ENCODE data around the gene SHH. TPM values are rescaled to one million over a fixed set of nuclear protein-coding genes. Genes with fewer than 3 reads are reported as not detected.

The SHH gene
- total and polyA plus RNA-seq, 2 experiments from 2014 or later = not detected

DNA sequence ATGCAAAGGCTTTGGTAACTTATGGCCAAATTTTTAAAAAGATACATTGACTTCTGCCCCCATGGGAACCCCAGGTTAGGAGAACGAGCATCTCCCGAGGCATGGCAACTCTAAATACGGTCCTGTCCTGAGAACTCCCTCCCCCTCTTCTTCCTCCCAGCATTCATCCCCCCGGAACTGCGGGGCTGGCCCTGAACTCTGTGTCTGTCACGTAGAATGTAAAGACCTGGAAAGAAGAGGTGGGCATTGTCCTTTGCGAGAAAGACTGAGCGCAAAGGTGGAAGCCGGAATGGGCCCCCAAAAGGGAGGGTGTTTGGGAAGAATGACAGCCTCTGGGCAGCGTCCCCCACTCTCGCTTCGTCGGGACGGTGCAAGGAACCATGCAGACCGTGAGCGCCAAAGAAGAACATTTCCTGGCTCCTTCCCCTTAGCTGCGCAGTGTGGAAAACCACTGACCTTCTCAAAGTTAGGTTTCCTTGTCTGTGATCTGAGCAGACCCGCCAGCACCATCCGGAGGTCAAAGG lies 21.0 kb downstream of the SHH start:
- no peak for DNase-seq (ENCODE audit: low read depth in 1 of 2, low spot score in 1 of 2)
- H3K27ac ChIP-seq = no peak overlapping the region
- H3K4me3 ChIP-seq = no peak overlapping the region
- TF ChIP-seq, protein P1, sequence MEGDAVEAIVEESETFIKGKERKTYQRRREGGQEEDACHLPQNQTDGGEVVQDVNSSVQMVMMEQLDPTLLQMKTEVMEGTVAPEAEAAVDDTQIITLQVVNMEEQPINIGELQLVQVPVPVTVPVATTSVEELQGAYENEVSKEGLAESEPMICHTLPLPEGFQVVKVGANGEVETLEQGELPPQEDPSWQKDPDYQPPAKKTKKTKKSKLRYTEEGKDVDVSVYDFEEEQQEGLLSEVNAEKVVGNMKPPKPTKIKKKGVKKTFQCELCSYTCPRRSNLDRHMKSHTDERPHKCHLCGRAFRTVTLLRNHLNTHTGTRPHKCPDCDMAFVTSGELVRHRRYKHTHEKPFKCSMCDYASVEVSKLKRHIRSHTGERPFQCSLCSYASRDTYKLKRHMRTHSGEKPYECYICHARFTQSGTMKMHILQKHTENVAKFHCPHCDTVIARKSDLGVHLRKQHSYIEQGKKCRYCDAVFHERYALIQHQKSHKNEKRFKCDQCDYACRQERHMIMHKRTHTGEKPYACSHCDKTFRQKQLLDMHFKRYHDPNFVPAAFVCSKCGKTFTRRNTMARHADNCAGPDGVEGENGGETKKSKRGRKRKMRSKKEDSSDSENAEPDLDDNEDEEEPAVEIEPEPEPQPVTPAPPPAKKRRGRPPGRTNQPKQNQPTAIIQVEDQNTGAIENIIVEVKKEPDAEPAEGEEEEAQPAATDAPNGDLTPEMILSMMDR (IDR thresholded peaks at IDR 0.05; ENCODE audit: low read depth, low read length) = no peak
- H3K27me3 ChIP-seq = peaks cover 36% of the 10 kb centered on the region
- no peaks in the 10 kb centered on the region for H3K9me3 ChIP-seq (ENCODE audit: low read depth)
- no peaks in the 10 kb centered on the region for H3K36me3 ChIP-seq
- no peaks in the 10 kb centered on the region for H3K4me1 ChIP-seq (ENCODE audit: low read depth)

DNA sequence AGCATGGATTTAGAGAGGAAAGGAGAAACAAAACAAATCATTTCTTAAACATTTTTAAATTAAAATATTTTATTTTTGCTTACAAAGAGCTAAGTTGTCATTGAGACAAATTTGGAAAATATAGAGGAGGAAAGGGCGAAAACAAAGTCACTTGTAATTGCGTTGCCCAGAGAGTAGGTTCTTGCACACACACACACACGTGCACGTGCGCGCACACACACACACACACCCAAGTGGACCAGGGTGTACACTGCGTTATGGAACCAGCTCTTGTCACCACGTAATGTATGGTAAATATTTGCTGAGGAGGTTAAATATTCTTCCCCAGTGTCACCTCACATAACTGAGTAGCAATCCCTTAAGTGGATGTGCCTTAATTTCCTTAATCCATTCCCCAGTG lies 21.6 kb downstream of the SHH start:
- Histone ChIP-seq H3K9me3 (ENCODE audit: low read depth) (no peaks in the 10 kb centered on the region), H3K27me3 (peaks cover 30% of the 10 kb centered on the region), H3K4me3 (no peak overlapping the region), H3K36me3 (no peaks in the 10 kb centered on the region), H3K4me1 (ENCODE audit: low read depth) (no peaks in the 10 kb centered on the region), H3K27ac (no peak overlapping the region)
- no peak for DNase-seq (ENCODE audit: low read depth in 1 of 2, low spot score in 1 of 2)
- TF ChIP-seq, protein P1 (IDR thresholded peaks at IDR 0.05; ENCODE audit: low read depth, low read length) = no peak

DNA sequence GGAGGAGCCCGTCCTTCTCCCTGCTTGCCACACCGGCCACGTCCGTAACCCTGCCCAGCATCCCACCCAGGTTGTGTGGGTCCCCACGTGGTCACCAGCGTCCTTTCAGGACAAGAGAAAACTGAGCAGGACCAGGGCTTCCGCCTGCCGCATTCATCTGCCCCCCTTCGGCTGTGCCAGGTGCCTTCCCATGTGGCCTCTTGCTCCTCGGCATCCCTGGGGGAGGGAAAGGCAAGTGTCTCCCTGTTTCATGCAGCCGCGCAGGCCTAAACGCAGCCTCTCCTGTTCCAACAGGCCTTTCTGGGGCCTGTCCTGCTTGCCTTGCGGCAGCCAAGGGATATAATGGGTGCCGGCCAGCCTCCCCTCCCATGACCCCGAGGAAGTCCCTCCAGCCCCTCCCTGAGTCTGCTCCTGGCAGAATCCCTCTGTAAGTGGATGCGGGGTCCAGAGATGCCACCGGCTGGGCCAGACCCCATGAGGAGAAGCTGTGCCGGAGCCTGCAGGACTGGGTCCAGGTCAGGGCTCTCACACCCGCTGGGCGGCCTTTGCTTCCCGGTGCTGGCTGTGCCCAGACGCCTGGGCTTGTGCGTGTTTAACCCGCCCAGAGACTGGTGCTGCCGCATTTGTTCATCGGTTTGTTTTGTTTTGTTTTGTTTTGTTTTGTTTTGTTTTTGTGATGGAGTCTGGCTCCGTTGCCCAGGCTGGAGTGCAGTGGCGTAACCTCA lies 23.1 kb downstream of the SHH start:
- TF ChIP-seq, protein P1 (IDR thresholded peaks at IDR 0.05; ENCODE audit: low read depth, low read length) = no peak
- Histone ChIP-seq H3K27ac (no peak overlapping the region), H3K4me3 (no peak overlapping the region)

DNA sequence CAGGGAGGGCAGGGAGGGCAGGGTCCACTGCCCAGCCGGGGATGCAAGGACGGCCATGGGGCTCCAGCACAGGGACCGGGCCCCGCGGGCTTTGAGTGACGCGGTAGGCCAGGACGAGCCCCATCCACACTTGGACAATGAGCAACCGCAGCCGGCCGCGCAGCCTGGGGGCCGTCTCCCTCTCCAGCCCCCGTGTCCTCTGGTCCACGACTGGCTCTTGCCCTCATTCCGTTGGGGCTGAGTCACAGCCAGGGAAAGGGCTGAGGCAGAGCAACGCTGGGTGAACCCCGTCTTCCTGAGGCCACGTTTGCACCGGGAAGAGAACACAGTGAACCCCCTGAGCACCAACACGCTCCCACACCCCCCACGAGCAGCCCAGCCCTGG lies 23.7 kb downstream of the SHH start:
- no peak for DNase-seq (ENCODE audit: low read depth in 1 of 2, low spot score in 1 of 2)
- Histone ChIP-seq H3K4me1 (ENCODE audit: low read depth) (no peaks in the 10 kb centered on the region), H3K27me3 (peaks cover 18% of the 10 kb centered on the region), H3K27ac (no peak overlapping the region), H3K36me3 (no peaks in the 10 kb centered on the region), H3K4me3 (no peak overlapping the region), H3K9me3 (ENCODE audit: low read depth) (no peaks in the 10 kb centered on the region)
- TF ChIP-seq, protein P1 (IDR thresholded peaks at IDR 0.05; ENCODE audit: low read depth, low read length) = no peak

More for the DNA sequence above, 23.1 kb downstream of the SHH start:
- no peaks in the 10 kb centered on the region for H3K9me3 ChIP-seq (ENCODE audit: low read depth)
- no peaks in the 10 kb centered on the region for H3K4me1 ChIP-seq (ENCODE audit: low read depth)
- H3K36me3 ChIP-seq = no peaks in the 10 kb centered on the region
- peaks cover 18% of the 10 kb centered on the region for H3K27me3 ChIP-seq
- no peak for DNase-seq (ENCODE audit: low read depth in 1 of 2, low spot score in 1 of 2)

DNA sequence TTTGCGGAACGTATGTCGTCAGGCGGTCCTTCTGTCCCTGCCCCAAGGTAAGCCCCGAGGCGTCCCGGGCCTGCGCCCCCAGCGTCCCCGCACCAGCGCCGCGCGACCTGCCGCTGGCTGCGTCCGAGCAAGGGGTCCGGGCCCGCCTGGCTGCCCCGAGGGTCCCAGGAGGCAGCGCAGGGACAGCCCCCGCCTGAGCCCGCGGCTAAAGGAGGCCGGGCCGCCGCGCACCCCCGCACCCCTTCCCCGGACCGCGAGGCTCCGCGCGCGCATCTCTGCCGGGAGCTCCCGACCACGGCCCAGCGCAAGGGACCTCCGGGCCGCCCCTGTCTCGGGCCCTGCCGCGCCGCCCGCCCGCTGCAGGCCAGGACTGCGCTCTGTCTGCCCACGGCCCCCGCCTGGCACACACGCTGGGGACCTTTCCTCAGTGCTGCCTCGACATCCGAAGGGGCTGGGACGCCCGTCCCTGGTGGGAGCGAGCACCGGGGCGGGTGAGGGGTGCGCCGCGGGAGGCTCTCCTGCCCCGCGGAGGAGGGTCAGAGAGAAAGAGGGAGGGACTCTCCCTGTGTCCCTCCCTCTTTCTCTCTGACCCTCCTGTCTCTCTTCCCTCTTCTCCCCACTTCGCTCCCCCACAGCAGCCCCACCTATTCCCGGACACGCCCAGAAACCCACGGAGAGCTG lies 25.0 kb downstream of the SHH start:
- peak; percentile 37 to 41 for DNase-seq (ENCODE audit: low read depth in 1 of 2, low spot score in 1 of 2)
- no peaks in the 10 kb centered on the region for H3K9me3 ChIP-seq (ENCODE audit: low read depth)
- H3K4me3 ChIP-seq = peak overlapping the region; percentile 39
- TF ChIP-seq, protein P1 (IDR thresholded peaks at IDR 0.05; ENCODE audit: low read depth, low read length) = no peak
- peaks cover 18% of the 10 kb centered on the region for H3K27me3 ChIP-seq
- H3K4me1 ChIP-seq (ENCODE audit: low read depth) = no peaks in the 10 kb centered on the region
- H3K27ac ChIP-seq = no peak overlapping the region
- H3K36me3 ChIP-seq = no peaks in the 10 kb centered on the region
